Prostate gland (tissue), 2 donors: ENCODE measurements around the gene TPCN1.
"Not testable (repeated sequence)": the region's sequence is repeated elsewhere in the genome, so short reads cannot be mapped to it uniquely, and the experiment has no call there.

Source experiments
- POLR2A ChIP-seq: fragments of 450-650 bp; IDR thresholded peaks from one replicate; pipeline ENCODE4 v1.6.1; 2016; ENCODE audit warnings: antibody characterized with exemption, mild to moderate bottlenecking
- POLR2AphosphoS5 ChIP-seq: sonication (generic); formaldehyde crosslinking; IDR thresholded peaks from one replicate; pipeline ENCODE4 v1.6.1; 2017; ENCODE audit warnings: antibody characterized with exemption
- TF ChIP-seq, protein P1 (sequence below), 4 experiments: fragments of 200-600 bp in 2 of 4; fragments of 450-650 bp in 2 of 4; sonication (generic) in 2 of 4; IDR thresholded peaks; 1 replicate in 3 of 4; 2 replicates in 1 of 4; pipeline ENCODE4 v1.5.1; 2016 to 2019; ENCODE audit warnings: antibody characterized with exemption in 4 of 4, mild to moderate bottlenecking in 2 of 4, moderate library complexity in 2 of 4

DNA sequence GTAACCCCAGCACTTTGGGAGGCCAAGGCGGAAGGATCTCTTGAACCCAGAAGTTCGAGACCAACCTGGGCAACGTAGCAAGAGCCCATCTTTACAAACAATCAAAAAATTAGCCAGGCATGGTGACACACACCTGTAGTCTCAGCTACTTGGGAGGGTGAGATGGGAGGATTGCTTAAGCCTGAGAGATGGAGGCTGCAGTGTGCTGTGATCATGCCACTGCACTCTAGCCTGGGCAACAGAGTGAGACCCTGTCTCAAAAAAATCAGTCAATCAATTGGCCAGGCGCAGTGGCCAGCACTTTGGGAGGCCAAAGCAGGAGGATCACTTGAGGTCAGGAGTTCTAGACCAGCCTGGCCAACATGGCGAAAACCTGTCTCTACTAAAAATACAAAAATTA lies 14.5 kb upstream of the TPCN1 start:
- TF ChIP-seq POLR2A, POLR2AphosphoS5: not testable (repeated sequence)
- TF ChIP-seq, protein P1, sequence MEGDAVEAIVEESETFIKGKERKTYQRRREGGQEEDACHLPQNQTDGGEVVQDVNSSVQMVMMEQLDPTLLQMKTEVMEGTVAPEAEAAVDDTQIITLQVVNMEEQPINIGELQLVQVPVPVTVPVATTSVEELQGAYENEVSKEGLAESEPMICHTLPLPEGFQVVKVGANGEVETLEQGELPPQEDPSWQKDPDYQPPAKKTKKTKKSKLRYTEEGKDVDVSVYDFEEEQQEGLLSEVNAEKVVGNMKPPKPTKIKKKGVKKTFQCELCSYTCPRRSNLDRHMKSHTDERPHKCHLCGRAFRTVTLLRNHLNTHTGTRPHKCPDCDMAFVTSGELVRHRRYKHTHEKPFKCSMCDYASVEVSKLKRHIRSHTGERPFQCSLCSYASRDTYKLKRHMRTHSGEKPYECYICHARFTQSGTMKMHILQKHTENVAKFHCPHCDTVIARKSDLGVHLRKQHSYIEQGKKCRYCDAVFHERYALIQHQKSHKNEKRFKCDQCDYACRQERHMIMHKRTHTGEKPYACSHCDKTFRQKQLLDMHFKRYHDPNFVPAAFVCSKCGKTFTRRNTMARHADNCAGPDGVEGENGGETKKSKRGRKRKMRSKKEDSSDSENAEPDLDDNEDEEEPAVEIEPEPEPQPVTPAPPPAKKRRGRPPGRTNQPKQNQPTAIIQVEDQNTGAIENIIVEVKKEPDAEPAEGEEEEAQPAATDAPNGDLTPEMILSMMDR (IDR thresholded peaks at IDR 0.05), result not testable (repeated sequence)
